CD14-positive monocyte (primary cell): ENCODE data around the gene RGS7. TPM values are rescaled to one million over a fixed set of nuclear protein-coding genes. Genes with fewer than 3 reads are reported as not detected.

Experiments
- DNase-seq, 3 donors: peaks; one replicate each; pipeline ENCODE4 v3.0.0-alpha.2; 2011 to 2022
- H2AFZ ChIP-seq: 2 replicates; pipeline ENCODE4 v1.6.0; 2012; ENCODE audit warnings: mild to moderate bottlenecking, low read depth, low read length, inconsistent platforms; ENCODE audit not compliant: insufficient read depth, poor library complexity, severe bottlenecking
- H3K27ac ChIP-seq, 2 donors: 1 replicate in 1 of 2; 2 replicates in 1 of 2; pipeline ENCODE4 v1.5.1; 2012 to 2013; ENCODE audit warnings: low read length in 2 of 2, control low read depth in 1 of 2, inconsistent platforms in 1 of 2, low read depth in 1 of 2, mild to moderate bottlenecking in 1 of 2
- H3K27me3 ChIP-seq, 2 donors: one replicate each; pipeline versions ENCODE4 v1.6.0 to v1.6.1; 2011 to 2013; ENCODE audit warnings: low read length in 2 of 2; ENCODE audit not compliant: control insufficient read depth in 2 of 2, insufficient read depth in 2 of 2
- H3K36me3 ChIP-seq, 2 donors: replicated peaks in 1 of 2; 1 replicate in 1 of 2; 2 replicates in 1 of 2; pipeline versions ENCODE4 v1.5.1 to v1.6.1; 2012 to 2013; ENCODE audit warnings: low read length in 2 of 2, control low read depth in 1 of 2, inconsistent platforms in 1 of 2, mild to moderate bottlenecking in 1 of 2; ENCODE audit not compliant: insufficient read depth in 2 of 2, control insufficient read depth in 1 of 2
- H3K4me1 ChIP-seq, 2 donors: 1 replicate in 1 of 2; 2 replicates in 1 of 2; pipeline versions ENCODE4 v1.5.1 to v1.6.1; 2012 to 2013; ENCODE audit warnings: low read length in 2 of 2, control low read depth in 1 of 2, inconsistent platforms in 1 of 2, mild to moderate bottlenecking in 1 of 2, moderate library complexity in 1 of 2; ENCODE audit not compliant: insufficient read depth in 2 of 2, control insufficient read depth in 1 of 2
- H3K4me2 ChIP-seq: replicated peaks from 2 replicates; pipeline ENCODE3; 2012; ENCODE audit warnings: low read length, moderate library complexity, mild to moderate bottlenecking; ENCODE audit not compliant: poor library complexity, severe bottlenecking; ENCODE audit errors: extremely low read depth
- H3K4me3 ChIP-seq, 3 experiments: fragments of 200-600 bp in 1 of 3; sonication (generic) in 1 of 3; replicated peaks in 1 of 3; 1 replicate in 2 of 3; 2 replicates in 1 of 3; pipeline ENCODE4 v1.5.1; 2011 to 2013; ENCODE audit warnings: low read length in 3 of 3, mild to moderate bottlenecking in 3 of 3, control low read depth in 2 of 3, low read depth in 2 of 3, inconsistent platforms in 1 of 3, moderate library complexity in 1 of 3
- H3K79me2 ChIP-seq: 2 replicates; pipeline ENCODE4 v1.6.0; 2012; ENCODE audit warnings: mild to moderate bottlenecking, control low read depth, inconsistent platforms, low read length, moderate library complexity; ENCODE audit not compliant: insufficient read depth
- H3K9ac ChIP-seq: 2 replicates; pipeline ENCODE4 v1.6.0; 2017; ENCODE audit warnings: low read length, mild to moderate bottlenecking; ENCODE audit not compliant: insufficient read depth, poor library complexity, severe bottlenecking
- H3K9me3 ChIP-seq, 2 donors: replicated peaks in 1 of 2; 1 replicate in 1 of 2; 2 replicates in 1 of 2; pipeline versions ENCODE4 v1.5.1 to v1.6.1; 2012 to 2013; ENCODE audit warnings: low read length in 2 of 2, control low read depth in 1 of 2; ENCODE audit not compliant: control insufficient read depth in 1 of 2, insufficient read depth in 1 of 2
- H4K20me1 ChIP-seq: 2 replicates; pipeline ENCODE4 v1.6.0; 2012; ENCODE audit warnings: mild to moderate bottlenecking, low read length, control low read depth, moderate library complexity; ENCODE audit not compliant: insufficient read depth
- H3K27ac Mint-ChIP-seq, 7 donors: one replicate each; pipeline ENCODE4 v1.8.0; 2020; ENCODE audit warnings: mild to moderate bottlenecking in 7 of 7, mixed read lengths in 7 of 7, moderate library complexity in 6 of 7, inconsistent platforms in 2 of 7
- H3K27me3 Mint-ChIP-seq, 3 donors: one replicate each; pipeline ENCODE4 v1.8.0; 2021 to 2022; ENCODE audit warnings: low read depth in 3 of 3, mild to moderate bottlenecking in 3 of 3, mixed read lengths in 3 of 3, moderate library complexity in 3 of 3, inconsistent platforms in 1 of 3
- H3K36me3 Mint-ChIP-seq, 2 donors: one replicate each; pipeline ENCODE4 v1.8.0; 2020; ENCODE audit warnings: mixed read lengths in 2 of 2, inconsistent platforms in 1 of 2, mild to moderate bottlenecking in 1 of 2
- H3K4me1 Mint-ChIP-seq: one replicate; pipeline ENCODE4 v1.8.0; 2020; ENCODE audit warnings: mild to moderate bottlenecking, mixed read lengths
- H3K4me3 Mint-ChIP-seq, 2 donors: one replicate each; pipeline ENCODE4 v1.8.0; 2020; ENCODE audit warnings: mild to moderate bottlenecking in 2 of 2, mixed read lengths in 2 of 2, moderate library complexity in 1 of 2
- H3K9me3 Mint-ChIP-seq, 7 donors: one replicate each; pipeline ENCODE4 v1.8.0; 2020 to 2022; ENCODE audit warnings: mixed read lengths in 7 of 7, mild to moderate bottlenecking in 6 of 7, moderate library complexity in 6 of 7, inconsistent platforms in 2 of 7
- WGBS: methylation state at CpG from one replicate; pipeline ENCODE4 v1.1.5; 2013; ENCODE audit warnings: missing lambda C conversion rate; ENCODE audit not compliant: insufficient coverage; 5-methylcytosine and 5-hydroxymethylcytosine counted together
- intact Hi-C, 2 donors: fragments of 100-400 bp; cut with micrococcal nuclease; formaldehyde crosslinking; loops; one replicate each; pipeline versions ENCODE4 v1.15.0 to v1.15.1; 2023
- polyA plus RNA-seq, 3 donors: library from polyadenylated mRNA; depleted of rRNA in 1 of 3; unstranded in 2 of 3; stranded (reverse) in 1 of 3; fragments of 300-500 nt in 2 of 3; fragments of >200 nt in 1 of 3; fragmentation: Illumina TruSeq in 2 of 3; gene quantifications; 1 replicate in 2 of 3; 2 replicates in 1 of 3; pipeline ENCODE4 v1.2.3, GENCODE V29; 2012 to 2021
- TF ChIP-seq, protein P1 (sequence below): fragments of 200-600 bp; IDR thresholded peaks from one replicate; pipeline ENCODE4 v1.8.0; 2022; ENCODE audit warnings: antibody characterized with exemption, mild to moderate bottlenecking

The RGS7 gene
- polyA plus RNA-seq, 3 donors = not detected

GRCh38 chr1:240804475-240804874 lies 552.5 kb downstream of the RGS7 start:
- Histone ChIP-seq H3K27me3 (no peaks in the 10 kb centered on the region), H3K4me1 (no peaks in the 10 kb centered on the region), H3K27ac (no peak overlapping the region), H2AFZ (no peak overlapping the region), H4K20me1 (no peaks in the 10 kb centered on the region), H3K4me2 (no peak overlapping the region), H3K4me3 (no peak overlapping the region), H3K36me3 (no peaks in the 10 kb centered on the region), H3K9ac (no peak overlapping the region), H3K79me2 (no peaks in the 10 kb centered on the region), H3K9me3 (no peaks in the 10 kb centered on the region)
- Mint-ChIP-seq H3K4me1 (no peaks in the 10 kb centered on the region), H3K27me3 (no peaks in the 10 kb centered on the region), H3K4me3 (no peak overlapping the region), H3K36me3 (no peaks in the 10 kb centered on the region), H3K9me3 (peaks cover 0 to 6% (median 0%) of the 10 kb centered on the region in 7 donors), H3K27ac (no peak overlapping the region)
- no CpG with 5 or more reads among the region's 2 CpGs for WGBS
- intact Hi-C loops = no loop called here
- no peak for DNase-seq
- TF ChIP-seq, protein P1, sequence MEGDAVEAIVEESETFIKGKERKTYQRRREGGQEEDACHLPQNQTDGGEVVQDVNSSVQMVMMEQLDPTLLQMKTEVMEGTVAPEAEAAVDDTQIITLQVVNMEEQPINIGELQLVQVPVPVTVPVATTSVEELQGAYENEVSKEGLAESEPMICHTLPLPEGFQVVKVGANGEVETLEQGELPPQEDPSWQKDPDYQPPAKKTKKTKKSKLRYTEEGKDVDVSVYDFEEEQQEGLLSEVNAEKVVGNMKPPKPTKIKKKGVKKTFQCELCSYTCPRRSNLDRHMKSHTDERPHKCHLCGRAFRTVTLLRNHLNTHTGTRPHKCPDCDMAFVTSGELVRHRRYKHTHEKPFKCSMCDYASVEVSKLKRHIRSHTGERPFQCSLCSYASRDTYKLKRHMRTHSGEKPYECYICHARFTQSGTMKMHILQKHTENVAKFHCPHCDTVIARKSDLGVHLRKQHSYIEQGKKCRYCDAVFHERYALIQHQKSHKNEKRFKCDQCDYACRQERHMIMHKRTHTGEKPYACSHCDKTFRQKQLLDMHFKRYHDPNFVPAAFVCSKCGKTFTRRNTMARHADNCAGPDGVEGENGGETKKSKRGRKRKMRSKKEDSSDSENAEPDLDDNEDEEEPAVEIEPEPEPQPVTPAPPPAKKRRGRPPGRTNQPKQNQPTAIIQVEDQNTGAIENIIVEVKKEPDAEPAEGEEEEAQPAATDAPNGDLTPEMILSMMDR = no peak

GRCh38 chr1:240803151-240803550 lies 553.9 kb downstream of the RGS7 start:
- H3K27ac Mint-ChIP-seq = no peak overlapping the region
- H3K27me3 Mint-ChIP-seq = no peaks in the 10 kb centered on the region
- no peaks in the 10 kb centered on the region for H3K36me3 Mint-ChIP-seq

More at GRCh38 chr1:240803151-240803550, 553.9 kb downstream of the RGS7 start:
- no peak for DNase-seq
- no peak overlapping the region for H3K4me3 ChIP-seq
- H3K79me2 ChIP-seq = no peaks in the 10 kb centered on the region
- H3K4me1 Mint-ChIP-seq = no peaks in the 10 kb centered on the region
- H3K36me3 ChIP-seq = no peaks in the 10 kb centered on the region
- no peak overlapping the region for H3K27ac ChIP-seq
- H3K4me1 ChIP-seq = no peaks in the 10 kb centered on the region
- no peaks in the 10 kb centered on the region for H3K27me3 ChIP-seq
- H3K4me3 Mint-ChIP-seq = no peak overlapping the region
- no peak overlapping the region for H2AFZ ChIP-seq
- H3K9me3 Mint-ChIP-seq = peaks cover 0 to 4% (median 0%) of the 10 kb centered on the region in 7 donors
- TF ChIP-seq, protein P1 = no peak
- no peak overlapping the region for H3K4me2 ChIP-seq
- no peaks in the 10 kb centered on the region for H4K20me1 ChIP-seq
- intact Hi-C loops = no loop called here
- no peak overlapping the region for H3K9ac ChIP-seq
- H3K9me3 ChIP-seq = no peaks in the 10 kb centered on the region
